NOMO-1 treated with dmso at 0.1 percent for 144 hours (cell line): ENCODE data around the gene ZBTB17.

Experiments
- DNase-seq: peaks from one replicate; lab custom pipeline; 2025; ENCODE audit not compliant: unreplicated experiment; lab: John Stamatoyannopoulos, UW

Gene ZBTB17

GRCh38 chr1:15948091-15948591 is 27.8 kb downstream of the ZBTB17 start:
- DNase-seq = no peak

- DNase-seq = no peak
Measured at GRCh38 chr1:15947382-15948090, 28.4 kb downstream of the ZBTB17 start.

DNA sequence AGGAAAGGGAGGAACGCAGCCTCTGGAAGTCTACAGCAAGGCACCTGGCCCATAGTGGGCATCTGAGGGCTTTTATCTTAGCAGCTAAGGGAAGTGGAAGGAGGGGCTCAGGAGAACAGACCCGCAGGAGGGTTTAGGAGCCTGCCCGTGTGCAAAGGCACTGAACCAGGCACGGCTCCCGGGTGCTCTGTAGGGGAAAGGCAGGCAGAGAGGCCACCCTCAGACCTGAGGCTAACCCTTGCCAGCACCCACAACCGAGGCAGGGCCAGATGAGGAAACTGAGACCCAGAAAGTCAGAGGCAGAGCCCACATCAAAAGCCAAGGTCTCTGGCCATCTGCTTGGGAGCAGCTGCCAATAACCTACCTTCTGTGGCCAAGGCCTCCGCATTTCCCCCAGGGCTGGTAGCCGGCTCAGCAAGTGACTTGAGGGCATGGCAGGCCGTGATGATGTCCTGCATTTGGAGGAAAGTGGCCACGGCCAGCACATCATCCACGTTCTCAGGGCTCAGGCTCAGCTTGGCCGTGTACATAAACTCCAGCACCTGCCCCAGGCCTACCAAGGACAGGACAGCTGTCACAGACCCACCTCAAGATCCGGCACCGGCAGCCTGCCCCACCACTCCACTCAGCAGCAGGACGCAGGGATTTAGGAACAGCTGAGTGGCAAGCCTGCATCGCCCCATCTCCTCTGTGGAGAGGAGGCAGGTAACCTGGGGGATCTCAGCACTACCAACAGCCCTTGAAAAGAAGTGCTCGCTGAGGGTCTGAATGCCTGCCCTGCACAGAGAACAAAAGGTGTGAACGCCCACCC is 29.1 kb downstream of the ZBTB17 start:
- DNase-seq = no peak

DNA sequence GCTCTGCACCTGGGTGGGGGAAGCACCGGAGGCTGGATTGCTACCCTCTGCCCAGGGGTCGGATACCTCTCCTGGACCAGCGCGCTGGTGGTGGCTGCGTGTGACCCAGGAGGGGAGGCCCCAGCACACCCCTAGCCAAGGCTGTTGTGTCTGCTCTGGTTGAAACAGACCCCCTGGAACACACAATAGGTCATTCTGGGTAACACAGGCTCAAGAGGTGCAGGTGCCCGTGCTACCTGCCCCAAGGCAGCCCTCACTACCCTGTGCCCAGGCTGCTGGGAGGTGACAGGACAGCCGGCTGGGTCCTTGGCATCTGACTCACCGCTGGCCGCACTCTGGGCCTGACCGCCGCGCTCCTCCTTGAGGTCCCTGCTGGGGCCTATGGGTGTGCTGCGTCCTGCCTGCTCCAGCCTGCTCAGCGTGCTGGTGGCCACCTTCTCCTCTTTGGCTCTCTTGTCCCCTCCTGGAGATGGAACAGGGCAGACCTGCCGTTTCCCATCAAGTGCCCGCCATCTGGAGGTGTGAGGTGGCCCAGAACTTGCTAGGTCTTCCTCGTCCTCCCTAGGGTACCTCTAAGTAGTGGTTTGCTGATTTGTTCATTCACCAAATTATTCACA is 30.0 kb downstream of the ZBTB17 start:
- no peak for DNase-seq

DNA sequence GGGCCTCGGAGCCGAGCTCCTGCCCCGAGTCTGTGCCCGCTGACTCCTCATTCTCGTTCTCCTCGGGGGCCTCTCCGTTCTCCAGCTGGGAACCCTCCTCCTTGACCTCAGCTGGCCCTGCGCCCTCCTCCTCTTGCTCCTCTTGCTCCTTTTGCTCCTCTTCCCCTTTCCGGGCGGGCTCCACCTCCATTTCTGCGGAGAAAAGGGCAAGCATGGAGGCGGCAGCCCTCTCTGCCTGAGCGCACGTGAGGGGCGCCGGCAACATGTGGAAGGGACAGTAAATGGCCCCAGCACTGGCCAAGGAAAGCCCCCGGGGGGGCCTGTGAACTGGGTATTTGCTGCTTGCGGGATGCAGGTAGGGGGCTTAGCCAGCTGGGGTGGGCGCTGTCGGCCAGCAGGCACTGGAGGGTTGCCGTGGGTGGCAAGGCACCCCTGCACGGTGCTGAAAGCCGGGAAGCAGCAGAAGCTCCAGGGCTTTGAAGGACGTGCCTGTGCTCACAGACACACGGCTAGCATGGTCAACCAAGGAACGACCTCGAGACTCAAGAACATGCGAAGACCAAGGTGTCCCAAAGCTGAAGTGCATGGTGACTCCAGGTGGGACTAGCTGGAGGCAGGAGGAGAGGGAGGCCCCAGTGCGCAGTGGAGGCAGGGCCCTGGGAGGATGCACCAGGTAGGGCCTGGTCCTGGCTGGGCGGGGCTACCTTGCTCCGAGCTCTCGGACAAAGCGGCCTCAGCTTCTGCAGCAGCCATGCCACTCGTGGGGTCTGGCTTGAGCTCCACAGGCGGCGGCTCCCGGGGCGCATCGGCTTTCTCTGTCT is 30.7 kb downstream of the ZBTB17 start:
- DNase-seq = no peak

DNA sequence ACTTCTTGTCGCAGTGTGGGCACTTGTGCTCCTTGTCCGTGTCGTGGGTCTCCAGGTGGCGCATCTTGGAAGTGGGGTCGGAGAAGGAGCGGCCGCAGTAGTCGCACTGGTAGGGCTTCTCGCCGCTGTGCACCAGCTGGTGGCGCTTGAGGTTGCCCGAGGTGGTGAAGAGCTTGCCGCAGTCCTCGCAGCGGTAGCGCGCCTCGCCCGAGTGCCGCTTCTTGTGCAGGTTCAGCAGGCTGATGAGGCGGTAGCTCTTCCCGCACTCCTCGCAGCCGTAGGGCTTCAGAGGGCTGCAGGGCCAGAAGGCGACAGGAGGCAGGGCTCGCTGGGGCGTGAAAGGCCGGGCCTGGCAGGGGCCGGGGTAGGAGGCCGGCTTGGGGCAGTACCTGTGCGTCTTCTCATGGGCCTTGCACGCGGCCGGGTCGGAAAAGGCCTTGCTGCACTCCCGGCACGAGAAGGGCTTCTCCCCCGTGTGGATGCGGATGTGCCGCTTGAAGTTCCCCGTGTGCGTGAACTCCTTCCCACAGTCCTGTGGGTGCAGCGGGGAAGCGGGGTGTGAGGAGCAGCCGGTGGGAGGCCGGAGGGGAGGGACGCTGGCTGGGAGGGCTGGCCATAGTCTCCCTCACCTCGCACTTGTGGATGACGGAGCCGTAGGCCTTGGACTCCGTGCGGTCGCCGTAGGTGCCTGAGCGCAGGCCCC is 31.4 kb downstream of the ZBTB17 start:
- no peak for DNase-seq

- DNase-seq = no peak
Measured at GRCh38 chr1:15943992-15944307, 32.0 kb downstream of the ZBTB17 start.

GRCh38 chr1:15943328-15943991 is 32.4 kb downstream of the ZBTB17 start:
- DNase-seq = no peak

GRCh38 chr1:15942661-15943327 is 33.1 kb downstream of the ZBTB17 start:
- DNase-seq = no peak

- DNase-seq = no peak
Measured at GRCh38 chr1:15941899-15942660, 33.8 kb downstream of the ZBTB17 start.

GRCh38 chr1:15941044-15941840 is 34.7 kb downstream of the ZBTB17 start:
- DNase-seq = no peak

- no peak for DNase-seq
Measured at GRCh38 chr1:15940110-15941043, 35.5 kb downstream of the ZBTB17 start.

GRCh38 chr1:15939181-15940109 is 36.5 kb downstream of the ZBTB17 start:
- no peak for DNase-seq

DNA sequence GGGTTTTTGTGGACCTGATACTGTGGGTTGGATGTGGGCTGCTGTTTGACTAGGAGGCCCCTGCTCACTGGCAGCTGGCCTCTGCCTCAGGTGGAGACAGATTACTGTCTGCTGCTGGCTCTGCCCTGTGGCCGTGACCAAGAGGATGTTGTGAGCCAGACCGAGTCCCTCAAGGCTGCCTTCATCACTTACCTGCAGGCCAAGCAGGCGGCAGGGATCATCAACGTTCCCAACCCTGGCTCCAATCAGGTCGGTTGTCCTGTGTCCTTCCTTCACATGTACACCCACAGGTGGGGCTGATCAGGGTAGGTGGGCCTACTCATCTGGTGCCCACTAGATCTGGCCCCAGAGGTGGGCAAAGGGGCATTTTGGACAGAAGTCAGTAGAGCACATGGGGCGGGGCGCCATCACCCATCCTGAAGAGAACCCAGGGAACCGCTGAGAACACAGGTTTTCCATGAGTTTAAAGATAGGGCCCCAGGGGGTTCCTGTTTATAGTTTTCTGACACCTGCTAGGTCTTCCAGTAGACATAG is 37.2 kb downstream of the ZBTB17 start:
- no peak for DNase-seq

- no peak for DNase-seq
Measured at GRCh38 chr1:15937706-15938168, 38.2 kb downstream of the ZBTB17 start.
